NCI-H82 treated with DMSO at 0.1 percent for 48 hours (cell line): ENCODE results near the gene CIB4.
"Not testable (repeated sequence)": the region's sequence is repeated elsewhere in the genome, so short reads cannot be mapped to it uniquely, and the experiment has no call there.

Experiments used
- DNase-seq: peaks from one replicate; lab custom pipeline; 2025; ENCODE audit not compliant: unreplicated experiment; lab: John Stamatoyannopoulos, UW

The CIB4 gene

GRCh38 chr2:26570083-26570430 lies 71.1 kb downstream of the CIB4 start:
- no peak for DNase-seq

- DNase-seq = no peak
These were observed 71.7 kb downstream of the CIB4 start for GRCh38 chr2:26569216-26570082.

DNA sequence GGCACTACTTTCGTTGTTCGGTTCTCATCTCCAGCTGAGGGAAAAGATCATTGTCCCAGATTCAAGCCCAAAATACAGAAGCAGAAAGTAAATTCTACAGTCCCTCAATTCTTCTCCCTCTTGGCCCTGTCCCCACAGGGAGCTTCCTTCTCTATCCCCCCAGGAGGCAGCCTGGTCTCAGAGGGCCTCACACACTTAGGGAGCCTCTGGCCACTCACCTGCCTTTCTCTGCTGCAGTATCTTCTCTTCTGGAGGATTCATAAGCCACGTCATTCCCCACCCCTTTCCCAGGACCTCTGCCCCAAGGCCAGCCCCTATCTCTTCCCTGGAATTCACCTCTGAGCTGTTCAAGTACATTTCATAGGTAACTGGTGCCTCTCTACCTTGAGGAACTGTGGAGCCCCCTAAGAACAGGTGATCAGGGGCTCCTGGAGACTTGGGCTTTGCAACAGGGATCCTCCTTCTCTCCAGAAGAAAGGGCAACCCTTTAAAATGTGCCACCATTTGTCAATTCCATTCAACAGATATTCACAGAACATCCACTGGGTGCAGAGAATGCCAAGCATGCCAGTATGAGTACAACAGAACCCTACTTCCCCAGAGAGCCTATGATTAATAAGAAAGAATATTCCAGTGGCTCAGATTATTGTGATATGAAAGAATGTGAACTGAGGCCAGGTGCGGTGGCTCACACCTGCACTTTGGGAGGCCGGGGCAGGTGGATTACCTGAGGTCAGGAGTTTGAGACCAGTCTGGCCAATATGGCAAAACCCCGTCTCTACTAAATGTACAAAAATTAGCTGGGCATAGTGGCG lies 72.9 kb downstream of the CIB4 start:
- no peak for DNase-seq

DNA sequence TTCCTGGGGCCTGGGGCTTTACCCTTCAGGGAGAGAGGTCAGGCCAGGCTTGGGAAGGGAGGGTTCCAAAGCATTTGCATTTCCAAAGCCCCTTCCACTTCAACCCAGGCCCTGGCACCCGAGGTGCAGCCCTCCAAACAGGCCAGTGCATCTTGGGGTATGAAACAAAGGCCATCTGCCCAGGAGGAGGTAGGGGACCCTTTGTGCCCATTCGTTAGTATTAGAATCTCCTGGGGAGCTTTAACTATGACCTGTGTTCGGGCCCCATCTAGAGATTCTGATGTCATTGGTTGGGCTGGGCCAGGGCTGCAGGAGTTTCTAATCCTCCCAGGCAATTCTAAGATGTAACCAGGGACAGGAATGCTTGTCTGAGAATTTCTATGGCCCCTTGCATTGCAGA lies 73.6 kb downstream of the CIB4 start:
- no peak for DNase-seq

GRCh38 chr2:26566731-26567130 lies 74.4 kb downstream of the CIB4 start:
- DNase-seq = not testable (repeated sequence)

DNA sequence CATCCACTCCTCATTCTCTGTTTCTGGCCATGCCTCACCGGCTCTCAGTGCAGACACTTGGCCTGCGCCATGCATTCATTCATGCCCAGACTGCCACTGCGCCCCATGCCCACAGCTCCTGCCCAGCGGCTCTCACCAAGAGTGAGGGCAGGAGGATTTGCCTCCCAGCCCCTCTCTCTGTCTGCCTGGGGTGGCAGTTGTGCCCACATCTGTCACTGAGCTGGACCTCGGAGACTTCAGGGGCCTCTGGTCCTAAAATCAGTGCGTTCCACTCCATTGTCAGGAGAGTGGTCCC lies 75.1 kb downstream of the CIB4 start:
- DNase-seq = no peak

GRCh38 chr2:26564121-26564644 lies 77.0 kb downstream of the CIB4 start:
- no peak for DNase-seq

DNA sequence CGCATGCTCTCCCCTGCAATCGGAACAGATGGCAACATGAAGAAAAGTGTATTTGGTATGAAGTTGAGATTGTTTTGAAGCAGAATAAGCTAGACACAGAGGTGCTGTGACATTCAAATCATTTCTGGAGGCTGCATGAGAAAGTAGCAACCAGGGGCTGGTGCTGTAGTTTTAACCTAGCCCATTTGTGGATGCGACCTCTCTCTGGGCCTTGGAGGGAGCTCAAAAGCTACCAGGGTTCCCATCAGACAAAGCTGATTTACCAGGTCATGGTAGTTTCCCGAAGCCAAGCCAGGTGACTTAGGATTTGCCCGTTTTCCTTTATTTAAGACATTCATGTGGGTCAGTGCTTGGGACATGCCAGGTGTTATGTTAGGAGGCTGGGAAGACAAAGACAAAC lies 77.5 kb downstream of the CIB4 start:
- DNase-seq = no peak

GRCh38 chr2:26562811-26563645 lies 78.1 kb downstream of the CIB4 start:
- no peak for DNase-seq

DNA sequence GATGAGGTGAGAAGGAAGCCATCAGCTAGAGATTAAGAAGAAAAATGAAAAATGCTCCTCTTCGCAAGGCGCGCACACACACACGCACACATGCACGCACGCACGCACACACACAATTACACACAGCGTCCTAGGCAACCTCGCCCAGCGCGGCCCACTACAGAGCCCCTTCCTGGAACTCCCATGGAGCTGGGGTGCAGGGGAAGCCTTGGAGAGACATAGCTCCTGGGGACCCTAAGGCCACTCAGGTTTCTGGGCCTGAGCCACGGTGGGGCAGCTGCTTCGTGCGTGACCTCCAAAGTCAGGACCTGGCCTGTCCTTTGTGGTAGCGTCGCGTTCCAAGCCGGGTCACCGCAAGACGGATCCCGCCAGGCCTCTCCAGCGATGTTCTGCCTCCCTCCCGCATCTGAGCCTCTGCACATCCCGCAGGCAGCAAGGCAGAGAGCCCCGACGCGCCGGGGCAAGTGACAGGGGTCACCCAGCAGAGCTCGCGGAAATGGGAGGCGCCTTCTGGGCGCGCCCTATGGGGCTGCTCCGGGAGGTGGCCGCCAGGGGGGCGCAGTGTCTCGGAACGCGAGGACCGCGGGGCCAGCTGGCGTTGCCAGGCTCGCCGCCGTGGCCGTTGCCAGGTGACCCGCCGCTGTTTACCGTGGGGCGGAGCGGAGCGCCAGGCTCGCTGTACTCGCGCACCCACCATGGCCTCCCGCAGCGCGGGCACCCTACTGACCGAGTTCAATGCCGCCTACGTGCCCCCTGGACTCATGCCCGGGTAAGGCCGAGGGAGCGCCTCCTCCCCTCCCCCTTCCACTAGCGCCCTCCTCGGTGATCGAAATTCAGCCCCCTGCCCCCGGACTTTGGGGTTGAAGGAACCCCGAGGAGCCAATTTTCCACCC lies 79.0 kb downstream of the CIB4 start:
- DNase-seq = no peak

GRCh38 chr2:26561376-26561775 lies 79.8 kb downstream of the CIB4 start:
- DNase-seq = no peak

GRCh38 chr2:26560892-26561291 lies 80.3 kb downstream of the CIB4 start:
- no peak for DNase-seq

- no peak for DNase-seq
These were observed 81.6 kb downstream of the CIB4 start for GRCh38 chr2:26559556-26559955.

GRCh38 chr2:26559044-26559405 lies 82.1 kb downstream of the CIB4 start:
- no peak for DNase-seq

DNA sequence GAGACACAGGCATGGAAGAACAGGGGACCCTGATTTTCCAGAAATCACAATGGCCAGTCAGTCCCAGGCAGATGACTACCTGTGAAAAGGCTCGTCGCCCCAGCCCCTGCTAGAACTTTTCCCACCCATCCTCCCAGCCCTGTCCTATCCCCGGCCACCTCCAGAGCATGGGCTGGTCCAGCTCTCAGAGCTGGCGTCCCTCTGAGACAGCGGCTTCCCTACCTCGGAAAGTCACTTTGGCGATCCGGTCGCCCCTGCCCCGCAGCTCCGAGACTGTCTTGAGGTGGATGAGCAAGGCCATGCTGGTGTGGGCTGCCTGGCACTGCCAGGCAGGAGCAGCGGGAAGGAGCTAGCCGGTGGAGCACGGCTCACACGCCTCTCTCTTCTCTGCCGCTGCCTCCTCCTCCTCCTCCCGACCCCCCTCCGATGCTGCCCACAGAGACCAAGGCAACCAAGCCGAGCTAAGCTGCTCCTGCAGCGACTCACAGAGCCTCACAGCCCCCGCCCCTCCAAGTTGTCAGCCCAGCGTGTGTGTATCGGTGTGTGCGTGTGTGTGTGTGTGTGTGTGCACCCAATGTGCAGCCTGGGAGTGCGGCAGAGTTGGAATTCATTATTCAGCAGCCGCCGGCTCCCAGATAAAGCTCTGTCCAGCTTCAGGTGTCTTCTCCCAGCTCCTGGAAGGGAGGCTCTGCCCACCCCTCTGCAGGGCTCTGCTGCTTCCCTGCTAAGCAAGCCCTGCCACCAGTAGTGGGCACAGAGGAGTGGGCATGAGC lies 82.7 kb downstream of the CIB4 start:
- no peak for DNase-seq

DNA sequence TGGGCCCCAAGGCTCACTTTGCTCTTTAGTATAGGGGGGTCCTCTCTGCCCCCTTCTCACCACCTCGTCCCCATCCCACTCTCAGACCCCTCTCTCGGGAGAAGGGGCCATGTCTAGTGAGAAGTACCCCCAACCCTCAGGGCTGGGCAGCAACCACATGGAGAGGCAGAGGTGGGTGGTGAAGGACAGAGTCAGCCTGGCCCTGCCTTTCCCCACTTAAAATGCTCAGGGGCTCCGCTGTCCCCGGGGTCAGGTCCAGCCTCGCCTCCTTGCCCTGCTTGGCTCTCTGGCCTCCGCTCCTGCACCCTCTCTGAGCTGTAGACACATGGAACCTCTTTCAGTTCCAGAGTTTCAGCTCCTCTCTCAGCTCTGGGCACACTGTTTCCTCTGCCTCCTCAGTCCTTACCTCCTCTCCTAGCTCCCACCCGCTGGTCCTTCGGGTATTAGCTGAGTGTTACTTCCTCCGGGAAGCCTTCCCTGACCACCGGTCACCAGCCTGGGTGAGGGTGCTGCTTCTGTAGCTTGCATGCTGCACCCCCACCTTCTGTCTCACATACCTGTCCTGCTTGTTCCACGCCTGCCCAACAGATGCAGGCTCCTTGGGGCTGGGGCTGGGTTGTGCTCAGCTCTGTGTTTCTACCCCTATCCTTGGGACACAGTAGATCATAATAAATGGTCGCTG lies 83.8 kb downstream of the CIB4 start:
- DNase-seq = no peak

- DNase-seq = no peak
These were observed 84.6 kb downstream of the CIB4 start for GRCh38 chr2:26556309-26557243.
